Fibroblast of skin of right quadriceps (primary cell): ENCODE measurements around the gene EHD4.
A peak's percentile ranks its signal among the peaks of the same experiment; 100 is the strongest.

Experiments
- DNase-seq: peaks from one replicate; pipeline ENCODE4 v3.0.0-alpha.2; 2013

Gene EHD4

GRCh38 chr15:41979493-41980266, 7.3 kb upstream of the EHD4 start:
- no peak for DNase-seq

- no peak for DNase-seq
Measured at GRCh38 chr15:41978534-41978933, 6.2 kb upstream of the EHD4 start.

GRCh38 chr15:41977757-41978383, 5.5 kb upstream of the EHD4 start:
- no peak for DNase-seq

GRCh38 chr15:41975669-41976068, 3.3 kb upstream of the EHD4 start:
- no peak for DNase-seq

- no peak for DNase-seq
Measured at GRCh38 chr15:41974041-41974440, 1.7 kb upstream of the EHD4 start.

GRCh38 chr15:41971895-41972252, 483 bp downstream of the EHD4 start:
- DNase-seq, result no peak

- DNase-seq, result peak; percentile 53
Measured at GRCh38 chr15:41971089-41971894, 1.1 kb downstream of the EHD4 start.

- DNase-seq, result no peak
Measured at GRCh38 chr15:41970456-41970855, 1.9 kb downstream of the EHD4 start.

- DNase-seq, result no peak
Measured at GRCh38 chr15:41969851-41970431, 2.4 kb downstream of the EHD4 start.

- DNase-seq, result no peak
Measured at GRCh38 chr15:41968701-41969100, 3.7 kb downstream of the EHD4 start.

GRCh38 chr15:41967506-41968206, 4.7 kb downstream of the EHD4 start:
- peak; percentile 55 for DNase-seq

GRCh38 chr15:41966920-41967465, 5.4 kb downstream of the EHD4 start:
- no peak for DNase-seq

GRCh38 chr15:41966414-41966812, 5.9 kb downstream of the EHD4 start:
- no peak for DNase-seq

- peak; percentile 22 for DNase-seq
Measured at GRCh38 chr15:41965441-41966413, 6.6 kb downstream of the EHD4 start.

- no peak for DNase-seq
Measured at GRCh38 chr15:41961595-41962202, 10.7 kb downstream of the EHD4 start.

- DNase-seq, result no peak
Measured at GRCh38 chr15:41961001-41961518, 11.3 kb downstream of the EHD4 start.

- no peak for DNase-seq
Measured at GRCh38 chr15:41958002-41958420, 14.3 kb downstream of the EHD4 start.

GRCh38 chr15:41957021-41957897, 15.1 kb downstream of the EHD4 start:
- DNase-seq, result no peak

GRCh38 chr15:41955807-41956525, 16.4 kb downstream of the EHD4 start:
- no peak for DNase-seq
